IPS-NIHi7 (cell line): ENCODE data around the gene SNCG.
"Not testable (repeated sequence)": the region's sequence is repeated elsewhere in the genome, so short reads cannot be mapped to it uniquely, and the experiment has no call there.

ENCODE experiments used
- DNase-seq: peaks from one replicate; pipeline ENCODE4 v3.0.0; 2012; ENCODE audit warnings: mixed read lengths; ENCODE audit errors: extremely low spot score

The SNCG gene

GRCh38 chr10:86944907-86945306, 13.5 kb upstream of the SNCG start:
- DNase-seq = no peak

DNA sequence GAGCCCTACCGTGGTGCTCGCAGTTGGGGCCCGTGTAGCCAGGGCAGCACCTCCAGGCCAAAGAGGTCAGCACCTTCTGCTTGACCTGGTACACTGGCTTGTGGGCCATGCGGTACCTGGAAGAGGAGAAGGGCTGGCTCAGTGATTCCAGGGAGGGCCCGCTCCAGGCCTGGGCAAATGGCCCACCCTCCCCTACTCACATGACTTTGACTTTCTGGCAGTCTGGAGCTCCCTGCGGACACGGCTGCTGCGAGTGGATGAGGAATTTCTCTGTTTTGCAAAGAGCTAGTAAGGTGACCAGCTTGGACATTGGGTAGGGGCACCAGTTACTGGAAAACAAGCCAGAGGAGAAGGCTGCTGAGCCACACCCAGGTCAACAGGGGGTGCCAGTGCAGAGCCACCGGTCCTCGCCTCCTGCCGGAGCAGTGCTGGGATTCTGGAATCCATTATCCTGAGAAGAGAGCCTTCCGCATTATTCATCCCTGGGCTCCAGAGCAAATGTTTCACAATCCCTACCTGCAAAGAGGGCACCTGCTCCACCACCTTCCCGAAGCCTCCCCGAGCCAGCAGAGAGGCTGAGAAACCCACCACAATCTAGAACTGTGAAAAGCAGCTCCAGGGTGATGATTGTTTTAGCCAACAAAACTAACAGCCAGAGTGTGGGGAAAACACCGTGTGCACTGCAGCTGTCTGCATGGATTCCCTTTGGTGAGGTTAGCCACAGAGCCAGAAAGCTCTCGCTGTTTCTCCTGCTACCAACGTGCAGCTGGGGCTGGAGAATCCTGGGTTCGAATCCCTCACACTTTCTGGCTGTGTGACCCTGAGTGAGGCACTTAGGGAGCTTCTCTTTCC, 12.8 kb upstream of the SNCG start:
- DNase-seq = peak; percentile 83

- no peak for DNase-seq
Observed at GRCh38 chr10:86946213-86947155, 11.9 kb upstream of the SNCG start.

DNA sequence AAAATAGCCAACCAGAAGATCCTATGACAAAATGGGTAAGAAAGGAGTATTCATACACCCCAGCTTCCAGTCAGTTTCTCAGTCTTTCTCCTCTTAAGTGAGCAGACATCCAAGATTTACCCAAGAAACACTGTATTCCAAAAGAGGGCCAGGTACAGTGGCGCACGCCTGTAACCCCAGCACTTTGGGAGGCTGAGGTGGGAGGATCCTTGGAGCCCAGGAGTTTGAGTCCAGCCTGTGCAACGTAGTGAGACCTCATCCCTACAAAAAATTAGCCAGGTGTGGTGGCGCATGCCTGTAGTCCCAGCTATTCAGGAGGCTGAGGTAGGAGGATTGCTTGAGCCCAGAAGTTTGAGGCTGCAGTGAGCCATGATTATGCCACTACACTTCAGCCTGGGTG, 10.6 kb upstream of the SNCG start:
- not testable (repeated sequence) for DNase-seq

GRCh38 chr10:86950349-86950748, 8.1 kb upstream of the SNCG start:
- DNase-seq = no peak

DNA sequence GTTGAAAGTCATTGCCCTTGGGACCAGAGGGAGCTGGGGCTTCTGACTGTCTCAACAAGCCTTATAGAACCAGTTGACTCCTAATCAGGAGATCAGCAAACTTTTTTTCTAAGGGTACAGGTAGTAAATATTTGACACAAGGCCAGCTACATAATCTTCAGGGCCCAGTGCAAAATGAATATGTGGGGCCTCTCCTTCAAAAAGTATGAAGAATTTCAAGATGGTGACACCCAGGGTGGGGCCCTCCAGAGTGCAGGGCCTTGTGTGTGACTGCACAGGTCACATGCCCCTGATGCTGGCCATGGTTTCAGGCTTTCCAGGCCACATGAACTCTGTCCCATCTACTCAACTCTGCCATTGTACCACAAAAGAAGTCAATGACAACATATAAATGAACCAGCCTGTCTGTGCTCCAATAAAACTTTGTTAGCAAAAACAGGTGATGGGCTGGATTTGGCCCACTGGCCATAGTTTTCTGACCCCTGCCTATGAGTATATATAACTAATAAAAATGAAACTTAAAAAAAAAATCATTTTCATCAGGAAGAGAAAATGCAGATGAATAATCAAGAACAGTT, 7.1 kb upstream of the SNCG start:
- no peak for DNase-seq

DNA sequence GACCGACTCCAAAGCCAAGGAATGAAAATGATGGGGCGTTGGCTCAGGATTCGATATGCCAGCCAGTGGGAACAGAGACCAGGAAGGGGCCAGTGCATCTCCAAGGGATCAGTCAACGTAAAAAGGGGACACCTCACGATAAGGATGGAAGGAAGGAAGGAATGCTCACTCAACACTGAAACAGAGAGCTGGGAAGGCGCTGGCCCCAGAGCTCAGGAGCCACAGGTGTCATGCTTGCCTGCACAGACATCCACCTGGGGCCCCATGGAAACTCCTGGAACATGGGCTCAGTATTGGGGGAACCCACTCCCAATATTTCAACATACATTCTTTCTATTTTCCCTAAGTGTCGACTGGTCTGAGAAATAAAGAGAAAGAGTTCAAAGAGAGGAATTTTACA, 6.3 kb upstream of the SNCG start:
- DNase-seq = no peak

DNA sequence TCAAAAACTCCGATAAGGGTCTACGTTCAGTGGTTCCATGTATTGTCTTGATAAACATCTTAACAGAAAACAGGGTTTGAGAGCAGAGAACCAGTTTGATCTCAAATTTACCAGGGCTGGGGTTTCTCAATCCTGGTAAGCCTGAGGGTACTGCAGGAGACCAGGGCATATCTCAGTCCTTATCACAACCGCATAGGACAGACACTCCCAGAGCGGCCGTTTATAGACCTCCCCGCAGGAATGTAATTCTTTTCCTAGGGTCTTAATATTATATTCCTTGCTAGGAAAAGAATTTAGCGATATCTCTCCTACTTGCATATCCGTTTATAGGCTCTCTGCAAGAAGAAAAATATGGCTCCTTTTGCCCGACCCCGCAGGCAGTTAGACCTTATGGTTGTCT, 5.7 kb upstream of the SNCG start:
- DNase-seq = not testable (repeated sequence)

DNA sequence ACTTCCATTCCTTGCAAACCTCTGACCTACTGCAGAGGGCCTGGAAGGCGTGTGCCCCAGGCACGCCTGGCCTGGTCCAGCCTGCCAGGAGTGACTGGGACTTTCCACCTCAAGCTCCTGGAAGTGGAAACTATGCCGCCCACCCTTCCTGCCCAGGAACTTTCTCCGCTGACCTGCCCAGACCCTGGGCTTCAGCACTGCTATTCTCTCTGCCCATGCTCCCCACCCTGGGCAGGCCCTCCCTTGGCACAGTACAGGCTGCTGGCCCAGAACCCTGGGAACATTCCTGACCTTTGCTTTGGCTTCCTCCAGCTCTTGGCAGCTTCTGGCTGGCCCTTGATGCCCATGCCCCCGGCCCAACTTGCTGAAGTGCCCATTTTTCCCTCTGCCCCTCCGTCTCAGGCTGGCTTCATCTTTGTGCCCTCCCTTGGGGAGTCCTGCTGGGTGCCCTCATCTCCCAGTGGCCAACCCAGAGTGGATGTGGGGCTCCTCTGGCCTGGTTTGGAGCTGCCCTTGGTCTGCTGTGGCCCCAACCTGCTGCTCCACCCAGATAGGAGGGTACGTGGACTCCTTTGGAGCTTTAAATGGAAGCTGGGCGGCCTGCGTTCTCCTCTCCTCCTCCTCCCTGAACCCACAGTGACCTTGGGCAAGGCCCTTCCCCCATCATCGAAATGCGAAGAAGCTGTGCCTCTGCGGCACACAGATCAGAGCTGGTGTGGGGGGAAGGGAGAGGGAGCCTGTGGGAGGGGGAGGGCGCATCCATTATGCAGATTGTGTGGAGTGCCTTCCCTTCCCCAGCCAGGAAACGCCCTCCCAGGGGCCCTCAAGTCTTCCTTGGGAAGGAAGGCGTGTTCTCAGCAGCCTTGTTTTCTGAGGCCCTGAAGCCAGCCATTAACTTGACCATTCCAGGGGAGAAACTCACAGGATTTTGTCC, 4.4 kb upstream of the SNCG start:
- DNase-seq = peak; percentile 89

DNA sequence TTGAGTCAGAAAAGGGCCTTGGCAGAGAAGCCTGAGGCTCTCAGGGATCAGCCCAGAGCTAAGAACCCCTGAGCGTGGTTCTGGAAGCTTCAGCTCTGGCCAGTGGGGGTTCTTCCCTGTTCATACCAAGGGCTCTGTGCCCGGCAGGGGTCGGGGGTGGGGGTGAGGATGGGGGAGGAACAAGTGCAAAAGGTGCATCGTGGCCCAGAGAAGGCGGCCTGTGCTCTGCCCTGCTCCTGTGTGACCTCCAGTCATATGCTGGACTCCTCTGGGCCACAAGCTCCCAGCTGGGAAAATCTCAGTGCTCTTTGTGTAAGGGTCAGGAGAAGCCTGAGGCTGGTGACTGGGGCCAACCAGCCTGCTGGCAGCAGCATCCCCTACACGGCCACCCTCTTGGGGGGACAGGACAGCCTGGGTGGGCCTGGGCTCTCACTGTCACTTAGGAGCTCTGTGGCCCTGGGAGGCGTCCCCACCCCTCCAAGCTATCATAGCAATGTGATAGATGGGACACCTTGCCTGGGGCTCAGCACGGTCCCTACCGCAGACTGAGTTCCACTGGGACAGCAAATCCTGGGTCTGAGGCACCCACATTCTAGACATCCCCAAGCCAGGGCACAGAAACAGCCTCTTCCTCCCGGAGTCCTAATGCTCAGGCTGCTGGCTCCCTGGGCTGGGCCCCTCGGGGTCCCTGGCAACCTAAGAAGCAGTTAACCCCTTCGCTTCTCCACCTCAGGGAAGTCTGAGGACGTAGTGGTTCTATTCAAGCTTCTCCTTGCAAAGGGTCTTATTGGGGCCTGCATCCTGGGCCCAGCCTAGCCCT, 3.5 kb upstream of the SNCG start:
- no peak for DNase-seq

DNA sequence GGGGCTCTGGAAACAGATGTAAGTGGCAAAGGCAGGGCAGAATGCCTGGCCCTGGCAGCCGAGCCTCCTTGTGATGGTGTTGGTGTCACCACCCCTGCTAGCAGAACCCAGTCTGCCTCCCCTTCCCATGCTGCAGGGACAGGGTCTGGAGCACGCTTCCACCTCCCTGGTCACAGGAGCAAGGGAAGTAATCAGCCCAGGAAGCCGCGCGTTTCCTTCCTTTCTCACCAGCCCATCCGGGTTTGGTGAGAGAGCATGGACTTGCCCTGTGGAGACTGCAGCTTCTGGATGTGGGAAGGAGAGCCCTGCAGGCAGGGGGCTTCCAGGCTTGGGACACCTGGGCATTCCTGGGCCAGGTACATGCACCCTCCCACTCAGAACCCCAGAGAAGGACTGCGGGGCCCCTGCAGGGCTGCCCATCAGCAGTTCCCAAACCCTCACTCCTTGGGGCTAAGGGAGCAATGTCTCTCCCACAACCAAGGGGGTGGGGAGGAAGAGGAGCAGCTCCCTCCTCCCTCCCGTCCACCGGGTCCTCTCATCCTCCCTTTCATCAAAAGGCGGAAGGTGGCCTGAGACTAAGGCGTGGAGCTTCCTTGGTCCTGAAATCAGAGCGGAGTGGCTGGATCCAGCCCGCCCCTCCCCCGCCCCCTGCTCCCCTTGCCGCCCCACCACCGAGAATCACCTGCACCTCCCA, 2.8 kb upstream of the SNCG start:
- no peak for DNase-seq

DNA sequence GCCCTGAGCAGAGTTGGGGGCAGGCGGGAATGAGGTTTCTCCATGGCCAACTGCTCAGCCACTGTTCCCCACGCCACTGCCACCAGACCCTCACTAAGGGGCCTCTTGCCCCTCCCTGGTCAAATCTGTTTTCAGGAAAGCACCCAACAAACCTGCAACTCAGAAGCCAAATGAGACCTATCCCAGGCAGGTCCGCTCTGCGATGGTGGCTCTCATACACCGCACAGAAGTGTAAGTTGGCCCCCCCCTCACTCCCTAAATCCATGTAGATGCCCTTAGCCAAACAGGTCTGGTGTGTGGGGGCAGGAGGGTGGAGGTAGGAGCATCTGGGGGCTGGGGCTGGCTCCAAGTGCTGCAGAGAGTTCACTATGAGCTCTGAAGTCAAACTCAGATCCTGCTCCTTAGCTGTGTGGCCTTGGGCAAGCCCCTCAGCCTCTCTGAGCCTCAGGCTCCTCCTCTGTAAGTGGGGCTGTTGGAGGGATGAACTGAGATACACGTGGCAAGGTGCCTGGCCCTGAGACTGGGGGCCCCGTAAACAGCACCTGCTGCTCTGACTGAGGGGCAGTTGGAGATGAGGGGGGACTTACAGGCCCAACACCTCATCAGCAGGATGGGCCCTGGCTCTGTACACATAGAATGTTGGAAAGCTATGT, 2.1 kb upstream of the SNCG start:
- no peak for DNase-seq

DNA sequence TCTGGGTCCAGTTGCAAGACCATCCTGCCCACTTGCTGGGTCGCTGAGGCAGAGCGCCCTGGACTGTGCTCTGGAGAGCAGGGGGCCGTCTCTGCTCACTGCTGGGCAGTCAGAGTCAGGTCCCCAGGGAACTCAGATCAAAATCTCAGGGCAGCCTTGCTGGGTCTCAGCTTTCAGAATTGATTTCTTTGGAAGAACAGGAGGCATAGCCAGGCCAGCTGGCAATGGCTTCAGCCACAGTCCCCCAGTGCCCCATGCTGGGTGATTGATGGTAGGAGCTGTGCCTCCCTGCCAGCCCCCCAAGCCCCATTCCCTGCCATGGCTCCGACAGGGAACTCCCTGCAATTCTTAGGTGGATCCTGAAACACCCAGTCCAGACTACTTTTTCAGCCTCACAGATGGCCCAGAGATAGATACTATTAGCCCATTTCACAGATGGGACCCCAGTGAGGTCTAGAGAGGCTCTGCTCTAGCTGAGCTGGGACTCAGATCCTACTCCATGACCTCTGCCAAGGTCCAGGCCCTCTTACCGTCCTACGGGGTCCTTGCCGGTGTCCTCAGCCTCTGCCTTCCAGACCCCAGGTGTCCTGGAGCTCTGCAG, 1.5 kb upstream of the SNCG start:
- DNase-seq = no peak

DNA sequence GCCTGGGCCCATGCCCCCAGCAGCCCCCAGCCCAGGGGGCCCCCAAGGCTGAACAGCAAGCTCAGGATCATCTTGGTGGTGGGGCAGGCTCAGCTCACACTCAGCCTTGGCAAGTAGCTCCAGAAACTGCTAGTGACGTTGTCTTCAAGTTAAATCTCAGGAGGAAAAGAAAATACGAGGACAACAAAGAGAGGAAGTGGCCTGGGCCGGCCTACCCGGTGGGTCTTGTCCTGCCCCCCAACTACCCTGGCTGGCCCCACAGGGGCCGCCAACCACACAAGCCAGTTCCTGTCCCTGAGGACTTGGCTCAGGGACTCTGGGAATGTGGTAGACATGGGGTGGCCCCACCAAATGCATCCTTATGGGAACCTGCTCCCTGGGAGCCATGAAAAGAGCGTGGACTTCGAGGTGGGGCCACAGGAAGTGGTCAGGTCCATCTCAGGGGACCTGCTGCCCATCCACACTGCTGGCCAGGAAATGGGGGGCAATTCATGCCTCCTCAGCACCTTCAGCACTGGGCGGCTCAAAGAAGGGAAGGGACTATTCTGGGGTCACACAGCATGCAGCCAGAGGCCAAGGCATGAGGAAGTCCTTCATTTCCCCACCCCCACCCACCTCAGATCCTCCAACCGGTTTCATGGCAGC, 806 bp upstream of the SNCG start, which contains the start of gene MMRN2:
TSS of gene MMRN2 (minus strand) at position 145 of the 645 bp plus-strand sequence. CDS start at position 71, 74 bp downstream.
- DNase-seq = no peak

DNA sequence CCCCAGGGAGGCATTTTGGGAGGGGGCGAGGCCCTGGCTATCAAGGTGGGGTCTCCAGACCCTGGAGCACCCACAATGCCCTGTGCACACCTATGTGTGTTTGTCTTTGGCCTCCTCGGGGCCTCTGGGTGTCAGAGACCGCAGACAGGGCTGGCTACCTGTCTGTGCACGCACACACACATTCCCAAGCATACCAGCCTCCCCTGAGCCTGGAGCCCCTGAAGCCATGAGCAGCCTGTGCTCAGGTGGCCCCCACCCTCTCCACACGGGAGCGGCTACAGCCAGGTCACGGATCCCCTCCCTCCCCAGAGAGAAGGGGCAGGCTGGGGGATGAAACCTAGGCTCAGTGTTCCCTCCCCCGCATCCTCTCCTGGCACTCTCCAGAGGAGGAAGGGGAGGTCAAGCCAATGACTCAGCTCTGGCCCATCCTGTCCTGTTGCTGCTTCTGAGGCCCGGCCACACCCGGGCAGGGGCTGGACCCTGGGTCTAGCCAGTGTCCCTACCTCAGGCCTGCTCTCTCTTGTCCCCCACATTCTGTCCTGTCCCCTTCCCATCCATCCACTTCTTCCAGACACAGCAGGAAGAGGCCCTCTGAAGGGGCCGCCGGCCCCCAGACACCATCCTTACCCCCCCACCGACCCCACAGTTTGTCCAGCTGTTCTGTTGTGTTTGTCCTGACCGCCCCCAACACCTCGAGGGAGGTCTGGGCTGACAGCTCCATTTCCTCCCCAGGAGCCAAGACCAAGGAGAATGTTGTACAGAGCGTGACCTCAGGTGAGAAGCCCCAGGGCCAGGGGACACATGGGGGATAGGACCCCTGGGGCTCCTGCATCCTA, 720 bp downstream of the SNCG start:
- peak; percentile 58 for DNase-seq

GRCh38 chr10:86959737-86960002, 1.3 kb downstream of the SNCG start:
- DNase-seq = no peak
